Esophagus muscularis mucosa (tissue), 3 donors: ENCODE data around the gene CA12.

Experiments
- CTCF ChIP-seq, 3 experiments: fragments of 200-600 bp in 2 of 3; fragments of 450-650 bp in 1 of 3; sonication (generic) in 2 of 3; IDR thresholded peaks; one replicate each; pipeline ENCODE4 v1.5.1; 2017 to 2019; ENCODE audit warnings: antibody characterized with exemption in 3 of 3, mild to moderate bottlenecking in 2 of 3, moderate library complexity in 1 of 3
- POLR2A ChIP-seq: fragments of 450-650 bp; IDR thresholded peaks from one replicate; pipeline ENCODE4 v1.6.1; 2017; ENCODE audit warnings: antibody characterized with exemption, moderate library complexity, mild to moderate bottlenecking, low read depth
- POLR2AphosphoS5 ChIP-seq, 2 donors: sonication (generic); formaldehyde crosslinking; IDR thresholded peaks; one replicate each; pipeline ENCODE4 v1.6.1; 2017; ENCODE audit warnings: antibody characterized with exemption in 2 of 2

- TF ChIP-seq POLR2A (no peak), CTCF (IDR thresholded peaks at IDR 0.05) (no peak), POLR2AphosphoS5 (IDR thresholded peaks at IDR 0.05) (no peak)
Measured at GRCh38 chr15:63327648-63328421, 53.8 kb downstream of the CA12 start.
